ENCODE data around the gene DCAKD. TPM values are rescaled to one million over a fixed set of nuclear protein-coding genes. Genes with fewer than 3 reads are reported as not detected.
A peak's percentile ranks its signal among the peaks of the same experiment; 100 is the strongest.

DCAKD gene
- total and polyA plus RNA-seq, 12 donors: 34.9 to 115 (median 62.9) TPM

GRCh38 chr17:45029758-45030423 is 21.5 kb downstream of the DCAKD start:
- WGBS, 4 donors: 69 to 74% (median 71%) methylated on average over 17 of the region's 17 CpGs
- intact Hi-C loops (cut with DNase I): no loop called here
- TF ChIP-seq POLR2A (IDR thresholded peaks at IDR 0.05) (no peak), CTCF (IDR thresholded peaks at IDR 0.05) (no peak)
- peak overlapping the region in 2 of 5 donors; percentile 26 to 52 for H3K27ac ChIP-seq
- H3K36me3 ChIP-seq (replicated peaks in 1 of 2): peaks cover 0 to 42% of the 10 kb centered on the region in 2 donors
- no peak overlapping the region for H3K4me3 ChIP-seq
- H3K4me1 ChIP-seq (replicated peaks in 1 of 2): peaks cover 12 to 16% of the 10 kb centered on the region in 2 donors
- H3K27me3 ChIP-seq: no peaks in the 10 kb centered on the region
- H3K9me3 ChIP-seq (replicated peaks in 1 of 3): no peaks in the 10 kb centered on the region
- DNase-seq: no peak

DNA sequence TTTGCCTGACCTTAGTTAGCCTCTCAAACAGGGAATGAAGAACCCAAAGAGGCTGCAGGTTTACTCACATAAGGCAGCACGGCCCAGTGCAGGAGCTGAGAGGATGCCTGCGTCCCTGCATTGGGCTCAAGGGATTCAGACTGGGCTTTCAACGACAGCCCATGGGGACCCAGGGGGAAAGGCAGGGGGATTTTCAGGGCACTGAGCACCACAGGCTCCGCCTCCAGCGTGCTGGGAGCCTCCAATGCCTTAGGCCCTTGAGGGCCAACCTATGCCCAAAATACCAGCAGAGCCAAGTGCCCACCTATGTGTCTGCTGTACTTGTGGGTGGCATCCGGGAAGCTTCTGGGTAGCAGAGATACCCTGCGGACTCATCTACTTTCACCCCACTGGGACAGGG is 22.3 kb downstream of the DCAKD start:
- H3K9me3 ChIP-seq (replicated peaks in 1 of 3): no peaks in the 10 kb centered on the region
- H3K27ac ChIP-seq: no peak overlapping the region
- DNase-seq: no peak
- no peak for TF ChIP-seq POLR2A (IDR thresholded peaks at IDR 0.05)
- no peak for TF ChIP-seq CTCF (IDR thresholded peaks at IDR 0.05)
- no peak overlapping the region for H3K4me3 ChIP-seq
- peaks cover 12 to 16% of the 10 kb centered on the region in 2 donors for H3K4me1 ChIP-seq (replicated peaks in 1 of 2)
- 92 to 100% (median 95%) methylated on average over 2 to 7 of the region's 7 CpGs for WGBS, 4 donors
- H3K36me3 ChIP-seq (replicated peaks in 1 of 2): peaks cover 0 to 42% of the 10 kb centered on the region in 2 donors
- intact Hi-C loops (cut with DNase I): no loop called here
- H3K27me3 ChIP-seq: no peaks in the 10 kb centered on the region

GRCh38 chr17:45022655-45023339 is 28.6 kb downstream of the DCAKD start:
- Histone ChIP-seq H3K36me3 (replicated peaks in 1 of 2) (no peaks in the 10 kb centered on the region), H3K27ac (peak overlapping the region in 3 of 5 donors; percentile 69 to 82 (median 81)), H3K4me1 (replicated peaks in 1 of 2) (peaks cover 20 to 39% of the 10 kb centered on the region in 2 donors), H3K27me3 (no peaks in the 10 kb centered on the region), H3K9me3 (replicated peaks in 1 of 3) (no peaks in the 10 kb centered on the region), H3K4me3 (no peak overlapping the region)
- no peak for TF ChIP-seq POLR2A (IDR thresholded peaks at IDR 0.05)
- no peak for TF ChIP-seq CTCF (IDR thresholded peaks at IDR 0.05)
- intact Hi-C loops (cut with DNase I): loop anchor here in 1 of 2 donors (5.0 kb wide), 1 partner anchor 100 kb away; no protein-coding TSS in a partner anchor
- 81 to 94% (median 87%) methylated on average over 9 to 13 of the region's 13 CpGs for WGBS, 4 donors
- DNase-seq: peak in 1 of 7 donors; percentile 78

DNA sequence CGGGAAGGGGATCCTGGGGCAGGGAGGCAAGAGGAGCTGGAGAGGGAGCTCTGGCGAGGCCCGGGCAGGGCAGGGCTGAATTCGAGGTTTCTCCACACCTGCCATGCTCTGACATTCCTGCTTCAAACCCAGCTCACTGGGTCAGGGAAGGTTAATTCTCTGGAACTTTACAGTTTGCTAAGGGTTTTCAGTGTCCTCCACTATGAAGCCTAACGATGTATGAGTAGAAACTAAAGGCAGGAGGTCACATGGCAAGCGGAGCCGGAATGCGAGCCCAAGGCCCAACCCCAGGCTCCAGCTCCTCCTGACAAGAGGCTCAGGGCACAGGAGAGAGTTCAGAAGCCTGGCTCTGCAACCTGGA is 29.2 kb downstream of the DCAKD start:
- Histone ChIP-seq H3K9me3 (replicated peaks in 1 of 3) (no peaks in the 10 kb centered on the region), H3K4me1 (replicated peaks in 1 of 2) (peaks cover 20 to 39% of the 10 kb centered on the region in 2 donors), H3K27me3 (no peaks in the 10 kb centered on the region), H3K27ac (peak overlapping the region in 4 of 5 donors; percentile 57 to 82 (median 75)), H3K36me3 (replicated peaks in 1 of 2) (no peaks in the 10 kb centered on the region), H3K4me3 (no peak overlapping the region)
- intact Hi-C loops (cut with DNase I): loop anchor here in 1 of 2 donors (5.0 kb wide), 1 partner anchor 100 kb away; no protein-coding TSS in a partner anchor
- TF ChIP-seq CTCF (IDR thresholded peaks at IDR 0.05) (peak in 1 of 6 experiments; percentile 37), POLR2A (IDR thresholded peaks at IDR 0.05) (no peak)
- 46 to 66% (median 49%) methylated on average over 4 to 8 of the region's 8 CpGs for WGBS, 4 donors
- DNase-seq: no peak

Measured in adrenal gland (tissue), 12 donors.